OCI-LY3 (cell line): ENCODE data around the gene TM9SF3.
A peak's percentile ranks its signal among the peaks of the same experiment; 100 is the strongest.

Source experiments
- H2AFZ ChIP-seq: fragments of 200-600, 300-600 bp; shearing (Covaris generic); 2 replicates; pipeline ENCODE4 v1.6.0; 2014; ENCODE audit warnings: antibody characterized with exemption, low read depth, low read length
- H3K27ac ChIP-seq: fragments of 200-600, 300-600 bp; sonication (generic); 2 replicates; pipeline ENCODE4 v1.5.1; 2014; ENCODE audit warnings: mild to moderate bottlenecking, low read length, moderate library complexity, mixed read lengths
- H3K27me3 ChIP-seq: fragments of 200-600, 300-600 bp; sonication (generic); 2 replicates; pipeline ENCODE4 v1.6.1; 2014; ENCODE audit warnings: low read depth, low read length, mixed read lengths
- H3K36me3 ChIP-seq: fragments of 200-600, 300-600 bp; sonication (generic); replicated peaks from 2 replicates; pipeline ENCODE3; 2014; ENCODE audit warnings: low read depth, low read length, mixed read lengths
- H3K4me1 ChIP-seq: fragments of 300-600, 200-600 bp; sonication (generic); 2 replicates; pipeline ENCODE4 v1.6.1; 2014; ENCODE audit warnings: low read length, mixed read lengths
- H3K4me2 ChIP-seq: fragments of 200-600, 300-600 bp; sonication (generic); 2 replicates; pipeline ENCODE4 v1.6.1; 2014; ENCODE audit warnings: low read length, mixed read lengths
- H3K4me3 ChIP-seq: fragments of 300-600, 200-600 bp; sonication (generic); 2 replicates; pipeline ENCODE4 v1.5.1; 2014; ENCODE audit warnings: antibody characterized with exemption, mild to moderate bottlenecking, low read length, moderate library complexity
- H3K79me2 ChIP-seq: fragments of 300-600, 200-600 bp; shearing (Covaris generic); 2 replicates; pipeline ENCODE4 v1.6.1; 2014; ENCODE audit warnings: mild to moderate bottlenecking, low read length, mixed read lengths
- H3K9ac ChIP-seq: fragments of 300-600, 200-600 bp; shearing (Covaris generic); 2 replicates; pipeline ENCODE4 v1.6.0; 2014; ENCODE audit warnings: mild to moderate bottlenecking, low read length, moderate library complexity
- H3K9me3 ChIP-seq: fragments of 200-600, 300-600 bp; shearing (Covaris generic); 2 replicates; pipeline ENCODE4 v1.6.1; 2014; ENCODE audit warnings: low read length, mixed read lengths; ENCODE audit not compliant: insufficient read depth
- H4K20me1 ChIP-seq: fragments of 200-600, 300-600 bp; sonication (generic); 2 replicates; pipeline ENCODE4 v1.6.1; 2016; ENCODE audit warnings: low read length, mixed read lengths; ENCODE audit not compliant: insufficient read depth
- CTCF ChIP-seq: fragments of 200-600, 300-600 bp; sonication (generic); IDR thresholded peaks from 2 replicates; pipeline ENCODE4 v1.5.1; 2014; ENCODE audit warnings: antibody characterized with exemption, low read length, low read depth
- EZH2phosphoT487 ChIP-seq: fragments of 200-600 bp; shearing (Covaris generic); IDR thresholded peaks from 2 replicates; pipeline ENCODE4 v1.6.1; 2018; ENCODE audit warnings: antibody characterized with exemption, mixed run types, low read depth

The TM9SF3 gene

GRCh38 chr10:96565774-96566173 is 21.0 kb downstream of the TM9SF3 start:
- Histone ChIP-seq H3K4me1 (no peaks in the 10 kb centered on the region), H3K9me3 (no peaks in the 10 kb centered on the region), H3K27me3 (no peaks in the 10 kb centered on the region), H3K4me2 (no peak overlapping the region), H3K4me3 (no peak overlapping the region), H3K9ac (no peak overlapping the region), H2AFZ (no peak overlapping the region), H4K20me1 (peaks cover 24% of the 10 kb centered on the region), H3K36me3 (peaks cover 12% of the 10 kb centered on the region), H3K79me2 (peaks cover 33% of the 10 kb centered on the region), H3K27ac (no peak overlapping the region)
- no peak for TF ChIP-seq CTCF

GRCh38 chr10:96560966-96561887 is 25.6 kb downstream of the TM9SF3 start:
- Histone ChIP-seq H3K9ac (no peak overlapping the region), H2AFZ (no peak overlapping the region), H3K27me3 (no peaks in the 10 kb centered on the region), H3K79me2 (0 out of 2 replicates have a peak, but pooled peaks cover under 1% of the 10 kb centered on the region), H3K4me1 (no peaks in the 10 kb centered on the region), H3K9me3 (no peaks in the 10 kb centered on the region), H4K20me1 (peaks cover 11% of the 10 kb centered on the region), H3K4me3 (no peak overlapping the region), H3K36me3 (peaks cover 27% of the 10 kb centered on the region), H3K27ac (no peak overlapping the region), H3K4me2 (no peak overlapping the region)
- TF ChIP-seq CTCF (no peak), EZH2phosphoT487 (no peak)

- no peak for TF ChIP-seq EZH2phosphoT487
- TF ChIP-seq CTCF = no peak
- H3K36me3 ChIP-seq = peaks cover 27% of the 10 kb centered on the region
Measured at GRCh38 chr10:96560489-96560888, 26.3 kb downstream of the TM9SF3 start.

GRCh38 chr10:96556003-96556402 is 30.8 kb downstream of the TM9SF3 start:
- Histone ChIP-seq H3K4me3 (no peak overlapping the region), H2AFZ (no peak overlapping the region), H3K4me1 (no peaks in the 10 kb centered on the region), H3K79me2 (no peaks in the 10 kb centered on the region), H3K36me3 (peaks cover 15% of the 10 kb centered on the region), H4K20me1 (peaks cover 9% of the 10 kb centered on the region; the same call in 1 of the 2 replicates), H3K27me3 (no peaks in the 10 kb centered on the region), H3K4me2 (no peak overlapping the region), H3K9me3 (no peaks in the 10 kb centered on the region), H3K9ac (no peak overlapping the region), H3K27ac (no peak overlapping the region)
- peak; percentile 45 for TF ChIP-seq CTCF
- TF ChIP-seq EZH2phosphoT487 = no peak

More at GRCh38 chr10:96560489-96560888, 26.3 kb downstream of the TM9SF3 start:
- Histone ChIP-seq H3K4me3 (no peak overlapping the region), H3K4me2 (no peak overlapping the region), H2AFZ (no peak overlapping the region), H3K4me1 (no peaks in the 10 kb centered on the region), H3K9ac (no peak overlapping the region), H3K27me3 (no peaks in the 10 kb centered on the region), H3K9me3 (no peaks in the 10 kb centered on the region), H3K27ac (no peak overlapping the region), H4K20me1 (peaks cover 11% of the 10 kb centered on the region), H3K79me2 (no peaks in the 10 kb centered on the region)
